Esophagus muscularis mucosa (tissue), 3 donors: ENCODE data around the gene MAP3K6.
"Not testable (repeated sequence)": the region's sequence is repeated elsewhere in the genome, so short reads cannot be mapped to it uniquely, and the experiment has no call there.

Experiments
- POLR2A ChIP-seq: fragments of 450-650 bp; IDR thresholded peaks from one replicate; pipeline ENCODE4 v1.6.1; 2017; ENCODE audit warnings: antibody characterized with exemption, moderate library complexity, mild to moderate bottlenecking, low read depth
- TF ChIP-seq, protein P1 (sequence below), 3 experiments: fragments of 200-600 bp in 2 of 3; fragments of 450-650 bp in 1 of 3; sonication (generic) in 2 of 3; IDR thresholded peaks; one replicate each; pipeline ENCODE4 v1.5.1; 2017 to 2019; ENCODE audit warnings: antibody characterized with exemption in 3 of 3, mild to moderate bottlenecking in 2 of 3, moderate library complexity in 1 of 3

DNA sequence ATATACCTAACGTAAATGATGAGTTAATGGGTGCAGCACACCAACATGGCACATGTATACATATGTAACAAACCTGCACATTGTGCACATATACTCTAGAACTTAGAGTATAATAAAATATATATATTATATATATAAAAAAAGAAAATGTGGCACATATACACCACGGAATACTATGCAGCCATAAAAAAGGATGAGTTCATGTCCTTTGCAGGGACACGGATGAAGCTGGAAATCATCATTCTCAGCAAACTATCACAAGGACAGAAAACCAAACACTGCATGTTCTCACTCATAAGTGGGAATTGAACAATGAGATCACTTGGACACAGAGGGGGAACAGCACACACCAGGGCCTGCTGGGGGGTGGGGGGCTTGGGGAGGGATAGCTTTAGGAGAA lies 18.0 kb upstream of the MAP3K6 start:
- TF ChIP-seq, protein P1, sequence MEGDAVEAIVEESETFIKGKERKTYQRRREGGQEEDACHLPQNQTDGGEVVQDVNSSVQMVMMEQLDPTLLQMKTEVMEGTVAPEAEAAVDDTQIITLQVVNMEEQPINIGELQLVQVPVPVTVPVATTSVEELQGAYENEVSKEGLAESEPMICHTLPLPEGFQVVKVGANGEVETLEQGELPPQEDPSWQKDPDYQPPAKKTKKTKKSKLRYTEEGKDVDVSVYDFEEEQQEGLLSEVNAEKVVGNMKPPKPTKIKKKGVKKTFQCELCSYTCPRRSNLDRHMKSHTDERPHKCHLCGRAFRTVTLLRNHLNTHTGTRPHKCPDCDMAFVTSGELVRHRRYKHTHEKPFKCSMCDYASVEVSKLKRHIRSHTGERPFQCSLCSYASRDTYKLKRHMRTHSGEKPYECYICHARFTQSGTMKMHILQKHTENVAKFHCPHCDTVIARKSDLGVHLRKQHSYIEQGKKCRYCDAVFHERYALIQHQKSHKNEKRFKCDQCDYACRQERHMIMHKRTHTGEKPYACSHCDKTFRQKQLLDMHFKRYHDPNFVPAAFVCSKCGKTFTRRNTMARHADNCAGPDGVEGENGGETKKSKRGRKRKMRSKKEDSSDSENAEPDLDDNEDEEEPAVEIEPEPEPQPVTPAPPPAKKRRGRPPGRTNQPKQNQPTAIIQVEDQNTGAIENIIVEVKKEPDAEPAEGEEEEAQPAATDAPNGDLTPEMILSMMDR (IDR thresholded peaks at IDR 0.05), result not testable (repeated sequence)
- not testable (repeated sequence) for TF ChIP-seq POLR2A
